IMR-90 (cell line): Measurements from ENCODE around the gene CAST. TPM values are rescaled to one million over a fixed set of nuclear protein-coding genes. Genes with fewer than 3 reads are reported as not detected.

ENCODE experiments used
- ATAC-seq: fragments of 200-7000 bp; cut with Tn5 transposase; 2 replicates; pipeline ENCODE4 v1.9.1; 2020; ENCODE audit warnings: low read depth, mild to moderate bottlenecking, moderate library complexity
- BruUV-seq: library from RNA; stranded (reverse); fragments of 400-500 nt; replicated peaks from 2 replicates; lab custom pipeline; 2021; lab: Mats Ljungman, UMichigan
- CTCF ChIA-PET: fragments of 300-600 bp; formaldehyde crosslinking; extraction: SDS; loops from one replicate; lab custom pipeline; 2021; ENCODE audit warnings: antibody characterized with exemption; lab: Yijun Ruan, JAX
- POLR2A ChIA-PET: fragments of 300-600 bp; sonication (Branson Sonifier 250); formaldehyde crosslinking; loops from one replicate; lab custom pipeline; 2022; ENCODE audit warnings: antibody characterized with exemption; ENCODE audit not compliant: unreplicated experiment; lab: Charles Lee
- DNase-seq: peaks from one replicate; pipeline ENCODE4 v3.0.0; 2013
- H2AFZ ChIP-seq: replicated peaks from 2 replicates; pipeline ENCODE3; 2013; ENCODE audit warnings: low read length, mild to moderate bottlenecking; ENCODE audit not compliant: poor library complexity
- H2AK5ac ChIP-seq: 2 replicates; pipeline ENCODE4 v1.6.1; 2013; ENCODE audit warnings: low read depth, low read length, inconsistent platforms
- H2AK9ac ChIP-seq: replicated peaks from 2 replicates; pipeline ENCODE3; 2013; ENCODE audit warnings: mild to moderate bottlenecking, low read depth, low read length, moderate library complexity; ENCODE audit not compliant: poor library complexity
- H2BK120ac ChIP-seq: 2 replicates; pipeline ENCODE4 v1.6.1; 2013; ENCODE audit warnings: low read depth, low read length, inconsistent platforms
- H2BK15ac ChIP-seq: 3 replicates; pipeline ENCODE4 v1.6.1; 2013; ENCODE audit warnings: low read depth, low read length, inconsistent platforms
- H2BK20ac ChIP-seq: 2 replicates; pipeline ENCODE4 v1.6.1; 2013; ENCODE audit warnings: low read depth, mild to moderate bottlenecking, inconsistent platforms, low read length, moderate library complexity
- H2BK5ac ChIP-seq: 2 replicates; pipeline ENCODE4 v1.6.1; 2013; ENCODE audit warnings: mild to moderate bottlenecking, low read depth, low read length, inconsistent platforms; ENCODE audit not compliant: poor library complexity, severe bottlenecking
- H3K14ac ChIP-seq: replicated peaks from 2 replicates; pipeline ENCODE4 v1.6.1; 2013; ENCODE audit warnings: low read depth, low read length, inconsistent platforms
- H3K18ac ChIP-seq: 2 replicates; pipeline ENCODE4 v1.6.1; 2013; ENCODE audit warnings: low read depth, low read length, control low read depth
- H3K23ac ChIP-seq: 2 replicates; pipeline ENCODE4 v1.6.1; 2013; ENCODE audit warnings: low read depth, low read length, inconsistent platforms
- H3K27ac ChIP-seq: 2 replicates; pipeline ENCODE4 v1.5.1; 2013; ENCODE audit warnings: mild to moderate bottlenecking, control low read depth, low read length; ENCODE audit not compliant: insufficient read depth
- H3K27me3 ChIP-seq: 2 replicates; pipeline ENCODE4 v1.6.1; 2013; ENCODE audit warnings: low read length; ENCODE audit not compliant: control insufficient read depth, insufficient read depth
- H3K36me3 ChIP-seq: 2 replicates; pipeline ENCODE4 v1.6.1; 2013; ENCODE audit warnings: low read length, mixed read lengths; ENCODE audit not compliant: control insufficient read depth, insufficient read depth
- H3K4ac ChIP-seq: 2 replicates; pipeline ENCODE4 v1.6.1; 2013; ENCODE audit warnings: low read depth, low read length, inconsistent platforms
- H3K4me1 ChIP-seq: 2 replicates; pipeline ENCODE4 v1.6.1; 2013; ENCODE audit warnings: low read length, mixed read lengths; ENCODE audit not compliant: control insufficient read depth, insufficient read depth
- H3K4me2 ChIP-seq: 2 replicates; pipeline ENCODE4 v1.6.1; 2013; ENCODE audit warnings: low read depth, mild to moderate bottlenecking, control low read depth, low read length, moderate library complexity
- H3K4me3 ChIP-seq: 2 replicates; pipeline ENCODE4 v1.5.1; 2013; ENCODE audit warnings: low read depth, mild to moderate bottlenecking, control low read depth, low read length, moderate library complexity; ENCODE audit not compliant: insufficient read depth
- H3K56ac ChIP-seq: 2 replicates; pipeline ENCODE4 v1.6.1; 2013; ENCODE audit warnings: low read length, inconsistent platforms; ENCODE audit not compliant: insufficient read depth; ENCODE audit errors: extremely low read depth
- H3K79me1 ChIP-seq, 2 experiments: 2 replicates each; pipeline ENCODE4 v1.6.1; 2013; ENCODE audit warnings: low read length in 2 of 2, inconsistent platforms in 1 of 2, low read depth in 1 of 2
- H3K9ac ChIP-seq: 2 replicates; pipeline ENCODE4 v1.6.1; 2013; ENCODE audit warnings: low read depth, low read length, control low read depth
- H3K9me1 ChIP-seq: 2 replicates; pipeline ENCODE4 v1.6.1; 2013; ENCODE audit warnings: low read length, inconsistent platforms; ENCODE audit not compliant: insufficient read depth
- H3K9me3 ChIP-seq: 2 replicates; pipeline ENCODE4 v1.6.1; 2013; ENCODE audit warnings: low read length; ENCODE audit not compliant: control insufficient read depth, insufficient read depth
- H4K20me1 ChIP-seq: 2 replicates; pipeline ENCODE4 v1.6.1; 2013; ENCODE audit warnings: low read length, inconsistent platforms; ENCODE audit not compliant: insufficient read depth
- H4K5ac ChIP-seq: 2 replicates; pipeline ENCODE4 v1.6.1; 2013; ENCODE audit warnings: mild to moderate bottlenecking, low read depth, low read length, control low read depth
- H4K8ac ChIP-seq, 2 experiments: 2 replicates each; pipeline ENCODE4 v1.6.1; 2013; ENCODE audit warnings: low read depth in 2 of 2, low read length in 2 of 2, control low read depth in 1 of 2, inconsistent platforms in 1 of 2
- H4K91ac ChIP-seq: 2 replicates; pipeline ENCODE4 v1.6.1; 2013; ENCODE audit warnings: low read depth, low read length, inconsistent platforms; ENCODE audit not compliant: insufficient read depth
- BHLHE40 ChIP-seq: fragments of 150-350 bp; IDR thresholded peaks from 2 replicates; pipeline ENCODE4 v1.6.1; 2016; ENCODE audit warnings: mild to moderate bottlenecking, low read depth, low read length
- CEBPB ChIP-seq: IDR thresholded peaks from 2 replicates; pipeline ENCODE4 v1.6.1; 2012; ENCODE audit warnings: low read depth, low read length, improper control_type of control experiment
- CTCF ChIP-seq: conservative IDR thresholded peaks from 2 replicates; pipeline ENCODE4 v1.5.1; 2012; ENCODE audit warnings: mild to moderate bottlenecking, low read depth, low read length, improper control_type of control experiment
- MAFK ChIP-seq: IDR thresholded peaks from 2 replicates; pipeline ENCODE4 v1.6.1; 2012; ENCODE audit warnings: low read depth, low read length, improper control_type of control experiment
- MAZ ChIP-seq: IDR thresholded peaks from 2 replicates; pipeline ENCODE4 v1.6.1; 2012; ENCODE audit warnings: low read depth, mild to moderate bottlenecking, low read length, improper control_type of control experiment, moderate library complexity, borderline replicate concordance
- POLR2A ChIP-seq: IDR thresholded peaks from 2 replicates; pipeline ENCODE4 v1.6.1; 2012; ENCODE audit warnings: mild to moderate bottlenecking, low read depth, low read length
- RAD21 ChIP-seq: IDR thresholded peaks from 2 replicates; pipeline ENCODE4 v1.6.1; 2012; ENCODE audit warnings: low read length, improper control_type of control experiment
- RCOR1 ChIP-seq: IDR thresholded peaks from 2 replicates; pipeline ENCODE4 v1.6.1; 2012; ENCODE audit warnings: mild to moderate bottlenecking, low read length, improper control_type of control experiment; ENCODE audit not compliant: insufficient replicate concordance
- RFX5 ChIP-seq: IDR thresholded peaks from 2 replicates; pipeline ENCODE4 v1.8.0; 2012; ENCODE audit warnings: low read depth, mild to moderate bottlenecking, low read length, moderate library complexity
- dilution Hi-C: fragments of 300-500 bp; cut with HindIII; formaldehyde crosslinking; loops from one replicate; pipeline ENCODE4 v1.14.3; 2018; ENCODE audit warnings: low sequenced_read_pairs; ENCODE audit not compliant: unreplicated experiment
- in situ Hi-C: fragments of 300-500 bp; cut with MboI; formaldehyde crosslinking; loops from 3 replicates; pipeline ENCODE4 v1.14.3; 2019; ENCODE audit warnings: low sequenced_read_pairs, inconsistent platforms, mixed read lengths
- intact Hi-C: fragments of 100-400 bp; cut with micrococcal nuclease; formaldehyde crosslinking; loops from 2 replicates; pipeline ENCODE4 v1.10.0; 2022
- polyA plus RNA-seq, 3 experiments: library from polyadenylated mRNA; depleted of rRNA; stranded (reverse); fragments of >200 nt; gene quantifications; 2 replicates each; pipeline ENCODE4 v1.2.3, GENCODE V29; 2012; ENCODE audit warnings: low replicate concordance in 1 of 3
- total RNA-seq: library from RNA; depleted of rRNA; stranded (reverse); fragments of >200 nt; gene quantifications from 2 replicates; pipeline ENCODE4 v1.2.3, GENCODE V29; 2012
- TF ChIP-seq, protein P1 (sequence below): fragments of 150-350 bp; IDR thresholded peaks from 2 replicates; pipeline ENCODE4 v1.6.1; 2017; ENCODE audit warnings: mild to moderate bottlenecking, antibody characterized with exemption, low read length, low read depth

CAST gene
- total and polyA plus RNA-seq, 2 of the 4 experiments (the other 2 are of a cell fraction): 91.3 to 128 TPM

GRCh38 chr5:96683810-96684209 lies 21.6 kb downstream of the CAST start:
- H3K18ac ChIP-seq: no peak overlapping the region
- intact Hi-C loops (loop anchor here (10.0 kb wide), 1 partner anchor 339 kb away; no protein-coding TSS in a partner anchor), in situ Hi-C loops (loop anchor here (10.0 kb wide), 1 partner anchor 69 kb away; no protein-coding TSS in a partner anchor), dilution Hi-C loops (no loop called here)
- POLR2A ChIA-PET: no interaction called here
- no peak overlapping the region for H4K8ac ChIP-seq
- no TSS peak for BruUV-seq
- ATAC-seq (no peak), DNase-seq (no peak)
- H3K79me1 ChIP-seq: peaks cover 21 to 45% of the 10 kb centered on the region in 2 experiments; a peak in 3 of 4 replicates
- H3K4me1 ChIP-seq: no peaks in the 10 kb centered on the region
- no peak overlapping the region for H2BK120ac ChIP-seq
- H3K27me3 ChIP-seq: no peaks in the 10 kb centered on the region
- H3K4ac ChIP-seq: no peak overlapping the region
- peaks cover 4% of the 10 kb centered on the region for H4K20me1 ChIP-seq
- H4K91ac ChIP-seq: no peak overlapping the region
- H3K9me1 ChIP-seq: peaks cover 3% of the 10 kb centered on the region; the same call in 1 of the 2 replicates
- no peak overlapping the region for H3K4me2 ChIP-seq
- H3K14ac ChIP-seq: no peak overlapping the region
- H2AFZ ChIP-seq: no peak overlapping the region
- H3K56ac ChIP-seq: no peak overlapping the region
- no peak overlapping the region for H3K27ac ChIP-seq
- CTCF ChIA-PET: interaction anchor here (0.6 to 1.2 kb wide), 3 partner anchors 18 to 70 kb away, joined by 3 to 4 read pairs (median 3); no protein-coding TSS in a partner anchor
- H2AK9ac ChIP-seq: no peak overlapping the region
- no peak overlapping the region for H2BK20ac ChIP-seq
- peaks cover 8% of the 10 kb centered on the region for H3K36me3 ChIP-seq
- H3K4me3 ChIP-seq: no peak overlapping the region
- H3K9me3 ChIP-seq: no peaks in the 10 kb centered on the region
- H3K9ac ChIP-seq: no peak overlapping the region
- H2BK5ac ChIP-seq: no peak overlapping the region
- TF ChIP-seq RAD21 (no peak), BHLHE40 (no peak), CEBPB (no peak), MAFK (no peak), POLR2A (no peak), RFX5 (no peak), MAZ (no peak), CTCF (no peak), RCOR1 (no peak)
- TF ChIP-seq, protein P1, sequence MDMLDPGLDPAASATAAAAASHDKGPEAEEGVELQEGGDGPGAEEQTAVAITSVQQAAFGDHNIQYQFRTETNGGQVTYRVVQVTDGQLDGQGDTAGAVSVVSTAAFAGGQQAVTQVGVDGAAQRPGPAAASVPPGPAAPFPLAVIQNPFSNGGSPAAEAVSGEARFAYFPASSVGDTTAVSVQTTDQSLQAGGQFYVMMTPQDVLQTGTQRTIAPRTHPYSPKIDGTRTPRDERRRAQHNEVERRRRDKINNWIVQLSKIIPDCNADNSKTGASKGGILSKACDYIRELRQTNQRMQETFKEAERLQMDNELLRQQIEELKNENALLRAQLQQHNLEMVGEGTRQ: no peak
- no peak overlapping the region for H4K5ac ChIP-seq
- H3K23ac ChIP-seq: no peak overlapping the region
- no peak overlapping the region for H2BK15ac ChIP-seq
- H2AK5ac ChIP-seq: no peak overlapping the region
